Measurements from ENCODE around the gene UBE2F. TPM values are rescaled to one million over a fixed set of nuclear protein-coding genes. Genes with fewer than 3 reads are reported as not detected.

UBE2F gene
- polyA plus RNA-seq, 2 of the 4 experiments (the other 2 are of a cell fraction), result 49.7 to 81.1 TPM

- H3K4me2 ChIP-seq, result no peak overlapping the region
- CTCF ChIA-PET, result no interaction called here
- DNase-seq (ENCODE audit: low read depth in 1 of 2, low spot score in 1 of 2), result no peak
- H3K9me3 ChIP-seq, result no peaks in the 10 kb centered on the region
- no peak overlapping the region for H3K27ac ChIP-seq
- H3K4me3 ChIP-seq, result no peak overlapping the region
- TF ChIP-seq ZNF302 (CRISPR knock-in tag; IDR thresholded peaks at IDR 0.05) (no peak), ZSCAN20 (CRISPR knock-in tag; IDR thresholded peaks at IDR 0.05) (no peak), GATA3 (IDR thresholded peaks at IDR 0.05; ENCODE audit: borderline replicate concordance) (no peak), ZFP36 (IDR thresholded peaks at IDR 0.05; ENCODE audit: borderline replicate concordance, partially characterized antibody) (no peak), NPAS2 (CRISPR knock-in tag; IDR thresholded peaks at IDR 0.05; ENCODE audit: borderline replicate concordance) (no peak), HOXB13 (CRISPR knock-in tag; IDR thresholded peaks at IDR 0.05; ENCODE audit: low read depth) (no peak), MAFK (IDR thresholded peaks at IDR 0.05; ENCODE audit: partially characterized antibody) (no peak), CBX2 (IDR thresholded peaks at IDR 0.05; ENCODE audit: borderline replicate concordance, low read depth) (no peak), KDM1A (IDR thresholded peaks at IDR 0.05; ENCODE audit: low read depth) (no peak)
- peak in 1 of 2 experiments; percentile 49; a peak in 2 of 6 replicates for ATAC-seq
- 90% methylated on average over 5 of the region's 5 CpGs for WGBS (ENCODE audit: missing lambda C conversion rate)
- peaks cover 15% of the 10 kb centered on the region; the same call in 2 of the 3 replicates for H3K4me1 ChIP-seq
- no peak for FAIRE-seq
- POLR2A ChIA-PET, result no interaction called here
These were observed 32.6 kb upstream of the UBE2F start for GRCh38 chr2:237934186-237934585.

- Histone ChIP-seq H3K4me1 (peaks cover 25% of the 10 kb centered on the region; the same call in 2 of the 3 replicates), H3K27ac (no peak overlapping the region), H3K9me3 (no peaks in the 10 kb centered on the region), H3K4me3 (no peak overlapping the region), H3K4me2 (peak overlapping the region; percentile 45)
- TF ChIP-seq POLR2AphosphoS2 (conservative IDR thresholded peaks at IDR 0.05; ENCODE audit: low read length), result no peak
- ChIA-PET POLR2A (no interaction called here), CTCF (interaction anchor here (0.6 to 1.6 kb wide), 4 partner anchors 9 to 77 kb away, joined by 3 to 4 read pairs (median 3); no protein-coding TSS in a partner anchor)
- peak in 1 of 2 experiments; percentile 50 for DNase-seq (ENCODE audit: low read depth in 1 of 2, low spot score in 1 of 2)
- ATAC-seq, result no peak; a peak in 1 of 6 replicates
- no peak for FAIRE-seq
- WGBS (ENCODE audit: missing lambda C conversion rate), result 63% methylated on average over 10 of the region's 11 CpGs
These were observed 30.9 kb upstream of the UBE2F start for GRCh38 chr2:237935740-237936452.

DNA sequence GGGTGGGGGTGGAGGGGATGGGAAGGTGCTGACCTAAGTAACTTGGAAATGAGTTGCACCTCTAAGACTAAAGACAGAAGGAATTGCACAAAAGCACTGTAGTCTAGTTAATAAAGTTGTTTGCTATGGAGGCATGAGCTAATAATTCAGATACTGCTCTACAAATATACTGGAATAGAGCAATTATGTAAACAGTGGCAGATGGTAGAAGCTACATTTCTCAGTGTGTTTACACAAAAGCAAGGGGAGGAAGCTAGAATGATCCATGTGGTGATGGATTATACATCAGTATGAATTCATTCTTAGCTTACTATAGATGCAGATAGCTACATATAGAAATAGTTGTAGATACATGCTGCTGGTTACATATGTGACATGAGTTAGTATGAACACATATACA lies 27.6 kb upstream of the UBE2F start:
- H3K4me2 ChIP-seq, result peak overlapping the region; percentile 29; the same call in 1 of the 3 replicates
- CTCF ChIA-PET, result interaction anchor here (4.6 kb wide), 1 partner anchor 15 kb away, joined by 18 read pairs; no protein-coding TSS in a partner anchor
- no peak overlapping the region for H3K4me3 ChIP-seq
- DNase-seq (ENCODE audit: low read depth in 1 of 2, low spot score in 1 of 2) (no peak), FAIRE-seq (no peak), ATAC-seq (no peak)
- H3K27ac ChIP-seq, result peak overlapping the region; percentile 2 to 35; a peak in 1 of 6 replicates
- H3K4me1 ChIP-seq, result peaks cover 25% of the 10 kb centered on the region; the same call in 2 of the 3 replicates
- POLR2A ChIA-PET, result no interaction called here
- TF ChIP-seq, protein P1, sequence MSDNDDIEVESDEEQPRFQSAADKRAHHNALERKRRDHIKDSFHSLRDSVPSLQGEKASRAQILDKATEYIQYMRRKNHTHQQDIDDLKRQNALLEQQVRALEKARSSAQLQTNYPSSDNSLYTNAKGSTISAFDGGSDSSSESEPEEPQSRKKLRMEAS (IDR thresholded peaks at IDR 0.05), result no peak
- no peak for TF ChIP-seq FOSB (CRISPR knock-in tag; IDR thresholded peaks at IDR 0.05)
- TF ChIP-seq SMC3 (IDR thresholded peaks at IDR 0.05), result no peak
- no peak for TF ChIP-seq BCL3 (IDR thresholded peaks at IDR 0.05)
- TF ChIP-seq, protein P2, sequence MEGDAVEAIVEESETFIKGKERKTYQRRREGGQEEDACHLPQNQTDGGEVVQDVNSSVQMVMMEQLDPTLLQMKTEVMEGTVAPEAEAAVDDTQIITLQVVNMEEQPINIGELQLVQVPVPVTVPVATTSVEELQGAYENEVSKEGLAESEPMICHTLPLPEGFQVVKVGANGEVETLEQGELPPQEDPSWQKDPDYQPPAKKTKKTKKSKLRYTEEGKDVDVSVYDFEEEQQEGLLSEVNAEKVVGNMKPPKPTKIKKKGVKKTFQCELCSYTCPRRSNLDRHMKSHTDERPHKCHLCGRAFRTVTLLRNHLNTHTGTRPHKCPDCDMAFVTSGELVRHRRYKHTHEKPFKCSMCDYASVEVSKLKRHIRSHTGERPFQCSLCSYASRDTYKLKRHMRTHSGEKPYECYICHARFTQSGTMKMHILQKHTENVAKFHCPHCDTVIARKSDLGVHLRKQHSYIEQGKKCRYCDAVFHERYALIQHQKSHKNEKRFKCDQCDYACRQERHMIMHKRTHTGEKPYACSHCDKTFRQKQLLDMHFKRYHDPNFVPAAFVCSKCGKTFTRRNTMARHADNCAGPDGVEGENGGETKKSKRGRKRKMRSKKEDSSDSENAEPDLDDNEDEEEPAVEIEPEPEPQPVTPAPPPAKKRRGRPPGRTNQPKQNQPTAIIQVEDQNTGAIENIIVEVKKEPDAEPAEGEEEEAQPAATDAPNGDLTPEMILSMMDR (IDR thresholded peaks at IDR 0.05), result no peak
- no peak for TF ChIP-seq ZSCAN20 (CRISPR knock-in tag; IDR thresholded peaks at IDR 0.05)
- no peak for TF ChIP-seq RCOR1 (IDR thresholded peaks at IDR 0.05; ENCODE audit: low read depth, low read length)
- TF ChIP-seq HDAC2 (IDR thresholded peaks at IDR 0.05), result no peak
- TF ChIP-seq ATOH8 (CRISPR knock-in tag; IDR thresholded peaks at IDR 0.05; ENCODE audit: low read depth), result no peak
- TF ChIP-seq CEBPB (IDR thresholded peaks at IDR 0.05), result no peak
- TF ChIP-seq ZC3H11A (IDR thresholded peaks at IDR 0.05), result no peak
- peaks cover 2% of the 10 kb centered on the region; the same call in 2 of the 3 replicates for H3K9me3 ChIP-seq

All from A549 (cell line).